ENCODE results near the gene LPAR3. TPM values are rescaled to one million over a fixed set of nuclear protein-coding genes. Genes with fewer than 3 reads are reported as not detected.

The LPAR3 gene
- total and polyA plus RNA-seq, 2 of the 4 experiments (the other 2 are of a cell fraction) = 0.09 to 0.18 TPM

- no peak overlapping the region for H2AK9ac ChIP-seq (replicated peaks; ENCODE audit: low read depth, low read length, poor library complexity)
- in situ Hi-C loops (cut with MboI; ENCODE audit: low sequenced_read_pairs) = no loop called here
- H3K27ac ChIP-seq (ENCODE audit: insufficient read depth, low read length) = no peak overlapping the region
- H3K18ac ChIP-seq (ENCODE audit: low read depth, low read length) = no peak overlapping the region
- no peaks in the 10 kb centered on the region; the same call in 1 of the 2 replicates for H3K9me3 ChIP-seq (ENCODE audit: control insufficient read depth, insufficient read depth, low read length)
- no peak overlapping the region for H2BK5ac ChIP-seq (ENCODE audit: low read depth, low read length, poor library complexity, severe bottlenecking)
- no peak overlapping the region for H3K14ac ChIP-seq (replicated peaks; ENCODE audit: low read depth, low read length)
- H2BK120ac ChIP-seq (ENCODE audit: low read depth, low read length) = no peak overlapping the region
- H3K56ac ChIP-seq (ENCODE audit: extremely low read depth, insufficient read depth, low read length) = no peak overlapping the region
- no peak overlapping the region for H2BK15ac ChIP-seq (ENCODE audit: low read depth, low read length)
- H3K23ac ChIP-seq (ENCODE audit: low read depth, low read length) = no peak overlapping the region
- H3K4ac ChIP-seq (ENCODE audit: low read depth, low read length) = no peak overlapping the region
- no peak overlapping the region for H4K91ac ChIP-seq (ENCODE audit: insufficient read depth, low read depth, low read length)
- no peak overlapping the region for H2AK5ac ChIP-seq (ENCODE audit: low read depth, low read length)
- no peak overlapping the region for H3K9ac ChIP-seq (ENCODE audit: low read depth, low read length)
- no peak overlapping the region for H3K4me3 ChIP-seq (ENCODE audit: insufficient read depth, low read depth, low read length)
- ChIA-PET CTCF (interaction anchor here (1.2 kb wide), 1 partner anchor 68 kb away, joined by 5 read pairs; no protein-coding TSS in a partner anchor), POLR2A (ENCODE audit: unreplicated experiment) (no interaction called here)
- no peaks in the 10 kb centered on the region for H3K9me1 ChIP-seq (ENCODE audit: insufficient read depth, low read length)
- H2BK20ac ChIP-seq (ENCODE audit: low read depth, low read length) = no peak overlapping the region
- H4K8ac ChIP-seq (ENCODE audit: low read depth in 2 of 2, low read length in 2 of 2) = no peak overlapping the region
- ATAC-seq (ENCODE audit: low read depth) = no peak
- no CpG with 5 or more reads among the region's 1 CpG for WGBS, 2 experiments (ENCODE audit: extremely low coverage in 2 of 2, insufficient read length in 1 of 2)
- H3K36me3 ChIP-seq (ENCODE audit: control insufficient read depth, insufficient read depth, low read length) = no peaks in the 10 kb centered on the region
- DNase-seq = no peak
- dilution Hi-C loops (cut with HindIII; ENCODE audit: low sequenced_read_pairs, unreplicated experiment) = no loop called here
- no TSS peak for BruUV-seq (replicated peaks)
- no peaks in the 10 kb centered on the region for H4K20me1 ChIP-seq (ENCODE audit: insufficient read depth, low read length)
- no peak overlapping the region for H4K5ac ChIP-seq (ENCODE audit: low read depth, low read length)
- H2AFZ ChIP-seq (replicated peaks; ENCODE audit: low read length, poor library complexity) = no peak overlapping the region
- H3K4me2 ChIP-seq (ENCODE audit: low read depth, low read length) = no peak overlapping the region
- H3K4me1 ChIP-seq (ENCODE audit: control insufficient read depth, insufficient read depth, low read length) = peaks cover 2% of the 10 kb centered on the region
- no peak for TF ChIP-seq BHLHE40 (IDR thresholded peaks at IDR 0.05; ENCODE audit: low read depth, low read length)
- no peak for TF ChIP-seq RCOR1 (IDR thresholded peaks at IDR 0.05; ENCODE audit: insufficient replicate concordance, low read length)
- no peak for TF ChIP-seq MAFK (IDR thresholded peaks at IDR 0.05; ENCODE audit: low read depth, low read length)
- no peak for TF ChIP-seq RFX5 (IDR thresholded peaks at IDR 0.05; ENCODE audit: low read depth, low read length)
- no peak for TF ChIP-seq POLR2A (IDR thresholded peaks at IDR 0.05; ENCODE audit: low read depth, low read length)
- no peak for TF ChIP-seq FOS (IDR thresholded peaks at IDR 0.05; ENCODE audit: low read depth, low read length)
- TF ChIP-seq MXI1 (IDR thresholded peaks at IDR 0.05; ENCODE audit: borderline replicate concordance, low read depth, low read length) = no peak
- TF ChIP-seq RAD21 (IDR thresholded peaks at IDR 0.05; ENCODE audit: low read length) = no peak
- TF ChIP-seq NFE2L2 (IDR thresholded peaks at IDR 0.05; ENCODE audit: low read depth, low read length) = no peak
- TF ChIP-seq CTCF (conservative IDR thresholded peaks at IDR 0.05; ENCODE audit: low read depth, low read length) = no peak
- TF ChIP-seq SMC3 (IDR thresholded peaks at IDR 0.05; ENCODE audit: low read depth, low read length) = no peak
- TF ChIP-seq USF2 (IDR thresholded peaks at IDR 0.05; ENCODE audit: low read depth, low read length) = no peak
- TF ChIP-seq CHD1 (IDR thresholded peaks at IDR 0.05; ENCODE audit: low read depth, low read length) = no peak
- no peak for TF ChIP-seq CEBPB (IDR thresholded peaks at IDR 0.05; ENCODE audit: low read depth, low read length)
- TF ChIP-seq MAZ (IDR thresholded peaks at IDR 0.05; ENCODE audit: borderline replicate concordance, low read depth, low read length) = no peak
- no peak for TF ChIP-seq ELK1 (IDR thresholded peaks at IDR 0.05; ENCODE audit: borderline replicate concordance, low read depth, low read length)
- no peaks in the 10 kb centered on the region for H3K79me1 ChIP-seq (ENCODE audit: low read depth in 1 of 2, low read length in 2 of 2)
- intact Hi-C loops (cut with micrococcal nuclease) = no loop called here
- peaks cover 13% of the 10 kb centered on the region for H3K27me3 ChIP-seq (ENCODE audit: control insufficient read depth, insufficient read depth, low read length)
These were observed 53.5 kb downstream of the LPAR3 start for GRCh38 chr1:84839544-84839943.

Measured in IMR-90 (cell line).